GM19240 (cell line): ENCODE measurements around the gene NLK.
"Not testable (repeated sequence)": the region's sequence is repeated elsewhere in the genome, so short reads cannot be mapped to it uniquely, and the experiment has no call there.

Experiments used
- DNase-seq: peaks from one replicate; pipeline ENCODE4 v3.0.0; 2011; ENCODE audit warnings: low spot score; ENCODE audit not compliant: insufficient read length

NLK gene

GRCh38 chr17:28155405-28155804 lies 112.9 kb downstream of the NLK start:
- not testable (repeated sequence) for DNase-seq

- DNase-seq = no peak
Measured at GRCh38 chr17:28159004-28159403, 116.5 kb downstream of the NLK start.

- no peak for DNase-seq
Measured at GRCh38 chr17:28159924-28160323, 117.4 kb downstream of the NLK start.

GRCh38 chr17:28160610-28161009 lies 118.1 kb downstream of the NLK start:
- DNase-seq = no peak

- DNase-seq = no peak
Measured at GRCh38 chr17:28161311-28161710, 118.8 kb downstream of the NLK start.

GRCh38 chr17:28166478-28166877 lies 124.0 kb downstream of the NLK start:
- no peak for DNase-seq

GRCh38 chr17:28169621-28170349 lies 127.3 kb downstream of the NLK start:
- DNase-seq = no peak

GRCh38 chr17:28170771-28171170 lies 128.3 kb downstream of the NLK start:
- no peak for DNase-seq

- no peak for DNase-seq
Measured at GRCh38 chr17:28173031-28173561, 130.6 kb downstream of the NLK start.

- DNase-seq = no peak
Measured at GRCh38 chr17:28173801-28174200, 131.3 kb downstream of the NLK start.

- no peak for DNase-seq
Measured at GRCh38 chr17:28174352-28175046, 132.0 kb downstream of the NLK start.

GRCh38 chr17:28177351-28177750 lies 134.9 kb downstream of the NLK start:
- DNase-seq = no peak

GRCh38 chr17:28178800-28179199 lies 136.3 kb downstream of the NLK start:
- DNase-seq = no peak

- no peak for DNase-seq
Measured at GRCh38 chr17:28180449-28180848, 138.0 kb downstream of the NLK start.

GRCh38 chr17:28181568-28181967 lies 139.1 kb downstream of the NLK start:
- no peak for DNase-seq

GRCh38 chr17:28182559-28182958 lies 140.1 kb downstream of the NLK start:
- no peak for DNase-seq

GRCh38 chr17:28185658-28186057 lies 143.2 kb downstream of the NLK start:
- DNase-seq = no peak

- not testable (repeated sequence) for DNase-seq
Measured at GRCh38 chr17:28186472-28186871, 144.0 kb downstream of the NLK start.

- DNase-seq = no peak
Measured at GRCh38 chr17:28187931-28188330, 145.5 kb downstream of the NLK start.

- no peak for DNase-seq
Measured at GRCh38 chr17:28188841-28189263, 146.4 kb downstream of the NLK start.

- no peak for DNase-seq
Measured at GRCh38 chr17:28189667-28190066, 147.2 kb downstream of the NLK start.

GRCh38 chr17:28191018-28191417 lies 148.5 kb downstream of the NLK start:
- DNase-seq = no peak

GRCh38 chr17:28193241-28193640 lies 150.8 kb downstream of the NLK start:
- no peak for DNase-seq
